ENCODE results near the gene MYG1. TPM values are rescaled to one million over a fixed set of nuclear protein-coding genes. Genes with fewer than 3 reads are reported as not detected.

The MYG1 gene
- total and polyA plus RNA-seq, 2 of the 13 experiments (the other 11 are each of a cell fraction or from before 2014, with no cell fraction given) = 38.6 to 58.0 TPM

DNA sequence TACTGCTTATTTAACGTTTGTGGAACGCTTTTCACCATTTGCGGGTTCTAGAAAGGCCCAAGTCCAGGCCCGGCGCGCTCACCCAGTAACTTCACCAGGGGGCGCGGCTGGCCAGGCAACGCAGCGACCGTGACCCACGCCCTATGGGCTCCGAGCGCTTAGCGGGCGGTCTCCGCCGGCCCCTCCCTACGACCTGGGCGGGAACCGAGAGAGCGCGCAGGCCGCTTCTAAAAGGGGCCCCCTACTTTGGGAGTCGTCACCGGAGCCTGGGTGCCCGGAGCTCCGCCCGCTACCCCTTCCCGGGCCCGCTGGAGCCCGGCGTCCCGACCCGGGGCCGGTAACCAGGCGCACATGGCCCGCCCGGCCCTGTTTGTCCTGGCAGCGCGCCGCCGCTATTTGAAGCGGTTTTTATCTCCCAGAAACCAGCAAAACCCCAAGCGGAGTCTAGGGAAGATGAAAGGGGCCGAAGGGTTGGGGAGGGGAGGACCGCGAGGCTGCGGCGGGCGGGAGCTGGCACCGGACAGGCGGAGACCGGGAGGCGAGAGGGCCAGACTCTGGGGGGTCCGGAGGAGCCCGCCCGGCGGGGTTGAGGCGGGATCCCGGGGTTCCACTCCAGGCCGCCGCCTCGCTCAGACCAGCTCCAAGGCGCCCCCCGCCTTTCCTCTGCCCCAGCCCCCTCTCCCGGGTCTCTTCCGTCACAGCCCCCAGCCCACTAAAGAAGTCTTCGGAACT, 25.4 kb downstream of the MYG1 start (continued):
- TF ChIP-seq, protein P1, sequence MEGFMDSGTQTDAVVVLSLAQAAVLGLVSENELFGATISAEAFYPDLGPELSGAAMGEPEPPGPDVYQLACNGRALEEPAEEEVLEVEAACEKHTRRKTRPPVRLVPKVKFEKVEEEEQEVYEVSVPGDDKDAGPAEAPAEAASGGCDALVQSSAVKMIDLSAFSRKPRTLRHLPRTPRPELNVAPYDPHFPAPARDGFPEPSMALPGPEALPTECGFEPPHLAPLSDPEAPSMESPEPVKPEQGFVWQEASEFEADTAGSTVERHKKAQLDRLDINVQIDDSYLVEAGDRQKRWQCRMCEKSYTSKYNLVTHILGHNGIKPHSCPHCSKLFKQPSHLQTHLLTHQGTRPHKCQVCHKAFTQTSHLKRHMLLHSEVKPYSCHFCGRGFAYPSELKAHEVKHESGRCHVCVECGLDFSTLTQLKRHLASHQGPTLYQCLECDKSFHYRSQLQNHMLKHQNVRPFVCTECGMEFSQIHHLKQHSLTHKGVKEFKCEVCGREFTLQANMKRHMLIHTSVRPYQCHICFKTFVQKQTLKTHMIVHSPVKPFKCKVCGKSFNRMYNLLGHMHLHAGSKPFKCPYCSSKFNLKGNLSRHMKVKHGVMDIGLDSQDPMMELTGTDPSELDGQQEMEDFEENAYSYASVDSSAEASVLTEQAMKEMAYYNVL (CRISPR knock-in tag; IDR thresholded peaks at IDR 0.05; ENCODE audit: borderline replicate concordance) = peak; percentile 84; the same call in 1 of the 2 replicates
- TF ChIP-seq, protein P2, sequence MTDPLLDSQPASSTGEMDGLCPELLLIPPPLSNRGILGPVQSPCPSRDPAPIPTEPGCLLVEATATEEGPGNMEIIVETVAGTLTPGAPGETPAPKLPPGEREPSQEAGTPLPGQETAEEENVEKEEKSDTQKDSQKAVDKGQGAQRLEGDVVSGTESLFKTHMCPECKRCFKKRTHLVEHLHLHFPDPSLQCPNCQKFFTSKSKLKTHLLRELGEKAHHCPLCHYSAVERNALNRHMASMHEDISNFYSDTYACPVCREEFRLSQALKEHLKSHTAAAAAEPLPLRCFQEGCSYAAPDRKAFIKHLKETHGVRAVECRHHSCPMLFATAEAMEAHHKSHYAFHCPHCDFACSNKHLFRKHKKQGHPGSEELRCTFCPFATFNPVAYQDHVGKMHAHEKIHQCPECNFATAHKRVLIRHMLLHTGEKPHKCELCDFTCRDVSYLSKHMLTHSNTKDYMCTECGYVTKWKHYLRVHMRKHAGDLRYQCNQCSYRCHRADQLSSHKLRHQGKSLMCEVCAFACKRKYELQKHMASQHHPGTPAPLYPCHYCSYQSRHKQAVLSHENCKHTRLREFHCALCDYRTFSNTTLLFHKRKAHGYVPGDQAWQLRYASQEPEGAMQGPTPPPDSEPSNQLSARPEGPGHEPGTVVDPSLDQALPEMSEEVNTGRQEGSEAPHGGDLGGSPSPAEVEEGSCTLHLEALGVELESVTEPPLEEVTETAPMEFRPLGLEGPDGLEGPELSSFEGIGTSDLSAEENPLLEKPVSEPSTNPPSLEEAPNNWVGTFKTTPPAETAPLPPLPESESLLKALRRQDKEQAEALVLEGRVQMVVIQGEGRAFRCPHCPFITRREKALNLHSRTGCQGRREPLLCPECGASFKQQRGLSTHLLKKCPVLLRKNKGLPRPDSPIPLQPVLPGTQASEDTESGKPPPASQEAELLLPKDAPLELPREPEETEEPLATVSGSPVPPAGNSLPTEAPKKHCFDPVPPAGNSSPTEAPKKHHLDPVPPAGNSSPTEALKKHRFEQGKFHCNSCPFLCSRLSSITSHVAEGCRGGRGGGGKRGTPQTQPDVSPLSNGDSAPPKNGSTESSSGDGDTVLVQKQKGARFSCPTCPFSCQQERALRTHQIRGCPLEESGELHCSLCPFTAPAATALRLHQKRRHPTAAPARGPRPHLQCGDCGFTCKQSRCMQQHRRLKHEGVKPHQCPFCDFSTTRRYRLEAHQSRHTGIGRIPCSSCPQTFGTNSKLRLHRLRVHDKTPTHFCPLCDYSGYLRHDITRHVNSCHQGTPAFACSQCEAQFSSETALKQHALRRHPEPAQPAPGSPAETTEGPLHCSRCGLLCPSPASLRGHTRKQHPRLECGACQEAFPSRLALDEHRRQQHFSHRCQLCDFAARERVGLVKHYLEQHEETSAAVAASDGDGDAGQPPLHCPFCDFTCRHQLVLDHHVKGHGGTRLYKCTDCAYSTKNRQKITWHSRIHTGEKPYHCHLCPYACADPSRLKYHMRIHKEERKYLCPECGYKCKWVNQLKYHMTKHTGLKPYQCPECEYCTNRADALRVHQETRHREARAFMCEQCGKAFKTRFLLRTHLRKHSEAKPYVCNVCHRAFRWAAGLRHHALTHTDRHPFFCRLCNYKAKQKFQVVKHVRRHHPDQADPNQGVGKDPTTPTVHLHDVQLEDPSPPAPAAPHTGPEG (CRISPR knock-in tag; IDR thresholded peaks at IDR 0.05) = peak; percentile 67
- TF ChIP-seq, protein P3, sequence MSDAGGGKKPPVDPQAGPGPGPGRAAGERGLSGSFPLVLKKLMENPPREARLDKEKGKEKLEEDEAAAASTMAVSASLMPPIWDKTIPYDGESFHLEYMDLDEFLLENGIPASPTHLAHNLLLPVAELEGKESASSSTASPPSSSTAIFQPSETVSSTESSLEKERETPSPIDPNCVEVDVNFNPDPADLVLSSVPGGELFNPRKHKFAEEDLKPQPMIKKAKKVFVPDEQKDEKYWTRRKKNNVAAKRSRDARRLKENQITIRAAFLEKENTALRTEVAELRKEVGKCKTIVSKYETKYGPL (CRISPR knock-in tag; IDR thresholded peaks at IDR 0.05) = no peak
- TF ChIP-seq, protein P4, sequence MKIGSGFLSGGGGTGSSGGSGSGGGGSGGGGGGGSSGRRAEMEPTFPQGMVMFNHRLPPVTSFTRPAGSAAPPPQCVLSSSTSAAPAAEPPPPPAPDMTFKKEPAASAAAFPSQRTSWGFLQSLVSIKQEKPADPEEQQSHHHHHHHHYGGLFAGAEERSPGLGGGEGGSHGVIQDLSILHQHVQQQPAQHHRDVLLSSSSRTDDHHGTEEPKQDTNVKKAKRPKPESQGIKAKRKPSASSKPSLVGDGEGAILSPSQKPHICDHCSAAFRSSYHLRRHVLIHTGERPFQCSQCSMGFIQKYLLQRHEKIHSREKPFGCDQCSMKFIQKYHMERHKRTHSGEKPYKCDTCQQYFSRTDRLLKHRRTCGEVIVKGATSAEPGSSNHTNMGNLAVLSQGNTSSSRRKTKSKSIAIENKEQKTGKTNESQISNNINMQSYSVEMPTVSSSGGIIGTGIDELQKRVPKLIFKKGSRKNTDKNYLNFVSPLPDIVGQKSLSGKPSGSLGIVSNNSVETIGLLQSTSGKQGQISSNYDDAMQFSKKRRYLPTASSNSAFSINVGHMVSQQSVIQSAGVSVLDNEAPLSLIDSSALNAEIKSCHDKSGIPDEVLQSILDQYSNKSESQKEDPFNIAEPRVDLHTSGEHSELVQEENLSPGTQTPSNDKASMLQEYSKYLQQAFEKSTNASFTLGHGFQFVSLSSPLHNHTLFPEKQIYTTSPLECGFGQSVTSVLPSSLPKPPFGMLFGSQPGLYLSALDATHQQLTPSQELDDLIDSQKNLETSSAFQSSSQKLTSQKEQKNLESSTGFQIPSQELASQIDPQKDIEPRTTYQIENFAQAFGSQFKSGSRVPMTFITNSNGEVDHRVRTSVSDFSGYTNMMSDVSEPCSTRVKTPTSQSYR (CRISPR knock-in tag; IDR thresholded peaks at IDR 0.05; ENCODE audit: borderline replicate concordance) = peak; percentile 39; the same call in 1 of the 2 replicates
- TF ChIP-seq NFIB (CRISPR knock-in tag; IDR thresholded peaks at IDR 0.05; ENCODE audit: borderline replicate concordance) = no peak
- no peak for TF ChIP-seq TBL1XR1 (IDR thresholded peaks at IDR 0.05; ENCODE audit: borderline replicate concordance, low read length, partially characterized antibody)
- TF ChIP-seq, protein P5, sequence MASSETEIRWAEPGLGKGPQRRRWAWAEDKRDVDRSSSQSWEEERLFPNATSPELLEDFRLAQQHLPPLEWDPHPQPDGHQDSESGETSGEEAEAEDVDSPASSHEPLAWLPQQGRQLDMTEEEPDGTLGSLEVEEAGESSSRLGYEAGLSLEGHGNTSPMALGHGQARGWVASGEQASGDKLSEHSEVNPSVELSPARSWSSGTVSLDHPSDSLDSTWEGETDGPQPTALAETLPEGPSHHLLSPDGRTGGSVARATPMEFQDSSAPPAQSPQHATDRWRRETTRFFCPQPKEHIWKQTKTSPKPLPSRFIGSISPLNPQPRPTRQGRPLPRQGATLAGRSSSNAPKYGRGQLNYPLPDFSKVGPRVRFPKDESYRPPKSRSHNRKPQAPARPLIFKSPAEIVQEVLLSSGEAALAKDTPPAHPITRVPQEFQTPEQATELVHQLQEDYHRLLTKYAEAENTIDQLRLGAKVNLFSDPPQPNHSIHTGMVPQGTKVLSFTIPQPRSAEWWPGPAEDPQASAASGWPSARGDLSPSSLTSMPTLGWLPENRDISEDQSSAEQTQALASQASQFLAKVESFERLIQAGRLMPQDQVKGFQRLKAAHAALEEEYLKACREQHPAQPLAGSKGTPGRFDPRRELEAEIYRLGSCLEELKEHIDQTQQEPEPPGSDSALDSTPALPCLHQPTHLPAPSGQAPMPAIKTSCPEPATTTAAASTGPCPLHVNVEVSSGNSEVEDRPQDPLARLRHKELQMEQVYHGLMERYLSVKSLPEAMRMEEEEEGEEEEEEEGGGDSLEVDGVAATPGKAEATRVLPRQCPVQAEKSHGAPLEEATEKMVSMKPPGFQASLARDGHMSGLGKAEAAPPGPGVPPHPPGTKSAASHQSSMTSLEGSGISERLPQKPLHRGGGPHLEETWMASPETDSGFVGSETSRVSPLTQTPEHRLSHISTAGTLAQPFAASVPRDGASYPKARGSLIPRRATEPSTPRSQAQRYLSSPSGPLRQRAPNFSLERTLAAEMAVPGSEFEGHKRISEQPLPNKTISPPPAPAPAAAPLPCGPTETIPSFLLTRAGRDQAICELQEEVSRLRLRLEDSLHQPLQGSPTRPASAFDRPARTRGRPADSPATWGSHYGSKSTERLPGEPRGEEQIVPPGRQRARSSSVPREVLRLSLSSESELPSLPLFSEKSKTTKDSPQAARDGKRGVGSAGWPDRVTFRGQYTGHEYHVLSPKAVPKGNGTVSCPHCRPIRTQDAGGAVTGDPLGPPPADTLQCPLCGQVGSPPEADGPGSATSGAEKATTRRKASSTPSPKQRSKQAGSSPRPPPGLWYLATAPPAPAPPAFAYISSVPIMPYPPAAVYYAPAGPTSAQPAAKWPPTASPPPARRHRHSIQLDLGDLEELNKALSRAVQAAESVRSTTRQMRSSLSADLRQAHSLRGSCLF (CRISPR knock-in tag; IDR thresholded peaks at IDR 0.05; ENCODE audit: borderline replicate concordance) = no peak
- TF ChIP-seq ZBTB3 (CRISPR knock-in tag; IDR thresholded peaks at IDR 0.05; ENCODE audit: borderline replicate concordance, low read depth) = no peak; the same call in 1 of the 2 replicates
- peak in 1 of 2 experiments; percentile 76; a peak in 1 of 4 replicates for TF ChIP-seq KLF16 (CRISPR knock-in tag; IDR thresholded peaks at IDR 0.05)
- peak; percentile 81; the same call in 1 of the 2 replicates for TF ChIP-seq ZNF709 (CRISPR knock-in tag; IDR thresholded peaks at IDR 0.05)

Measured in HepG2 (cell line).